Endothelial cell of umbilical vein (primary cell): ENCODE measurements around the gene CENPL. TPM values are rescaled to one million over a fixed set of nuclear protein-coding genes. Genes with fewer than 3 reads are reported as not detected.
A peak's percentile ranks its signal among the peaks of the same experiment; 100 is the strongest.

Source experiments
- BruUV-seq: library from RNA; stranded (reverse); fragments of 400-500 nt; replicated peaks from 2 replicates; lab custom pipeline; 2021; lab: Mats Ljungman, UMichigan
- CTCF ChIA-PET: fragments of 300-600, 350-600 bp; sonication (Branson Sonifier 250); formaldehyde crosslinking; loops from one replicate; lab custom pipeline; 2021; ENCODE audit warnings: antibody characterized with exemption, inconsistent platforms; lab: Charles Lee
- POLR2A ChIA-PET: fragments of 300-600, 350-600 bp; sonication (Branson Sonifier 250); formaldehyde crosslinking; loops from one replicate; lab custom pipeline; 2021; ENCODE audit warnings: antibody characterized with exemption, inconsistent platforms; lab: Charles Lee
- DNase-seq: peaks from one replicate; pipeline ENCODE4 v3.0.0-alpha.2; 2011; ENCODE audit warnings: low read depth, low spot score
- FAIRE-seq: peaks from 2 replicates; lab custom pipeline; 2011; peaks lifted over from hg19 to GRCh38; lab: Jason Lieb, UNC
- H2AFZ ChIP-seq: 2 replicates; pipeline ENCODE4 v1.6.0; 2012; ENCODE audit warnings: low read depth, low read length, control low read depth, inconsistent platforms
- H3K27ac ChIP-seq: 2 replicates; pipeline ENCODE4 v1.5.1; 2011; ENCODE audit warnings: low read depth, mild to moderate bottlenecking, control low read depth, low read length, moderate library complexity; ENCODE audit not compliant: insufficient read depth
- H3K27me3 ChIP-seq, 2 experiments: 2 replicates each; pipeline versions ENCODE4 v1.6.0 to v1.6.1; 2011; ENCODE audit warnings: low read length in 2 of 2, mixed read lengths in 1 of 2; ENCODE audit not compliant: control insufficient read depth in 2 of 2, insufficient read depth in 2 of 2
- H3K36me3 ChIP-seq, 2 experiments: 2 replicates in 1 of 2; 3 replicates in 1 of 2; pipeline ENCODE4 v1.5.1; 2011; ENCODE audit warnings: low read length in 2 of 2, mild to moderate bottlenecking in 1 of 2, moderate library complexity in 1 of 2; ENCODE audit not compliant: control insufficient read depth in 2 of 2, insufficient read depth in 2 of 2; ENCODE audit errors: extremely low read depth in 1 of 2
- H3K4me1 ChIP-seq: 3 replicates; pipeline ENCODE4 v1.5.1; 2011; ENCODE audit warnings: mild to moderate bottlenecking, low read length; ENCODE audit not compliant: control insufficient read depth, insufficient read depth; ENCODE audit errors: extremely low read depth
- H3K4me2 ChIP-seq: 2 replicates; pipeline ENCODE4 v1.6.1; 2011; ENCODE audit warnings: low read length, control low read depth, mixed read lengths; ENCODE audit not compliant: insufficient read depth
- H3K4me3 ChIP-seq, 3 experiments: fragments of 200-600 bp in 1 of 3; sonication (generic), shearing (Covaris generic) in 1 of 3; replicated peaks in 1 of 3; 2 replicates each; pipeline ENCODE4 v1.5.1; 2011 to 2016; ENCODE audit warnings: control low read depth in 3 of 3, low read length in 3 of 3, mild to moderate bottlenecking in 2 of 3, inconsistent platforms in 1 of 3, low read depth in 1 of 3, moderate library complexity in 1 of 3; ENCODE audit not compliant: insufficient read depth in 1 of 3
- H3K79me2 ChIP-seq: 2 replicates; pipeline ENCODE4 v1.6.0; 2012; ENCODE audit warnings: low read length, inconsistent platforms; ENCODE audit not compliant: control insufficient read depth, insufficient read depth
- H3K9ac ChIP-seq: replicated peaks from 2 replicates; pipeline ENCODE3; 2011; ENCODE audit warnings: low read length, control low read depth; ENCODE audit not compliant: insufficient read depth; ENCODE audit errors: extremely low read depth
- H3K9me1 ChIP-seq: replicated peaks from 3 replicates; pipeline ENCODE4 v1.6.0; 2011; ENCODE audit warnings: mild to moderate bottlenecking, low read length; ENCODE audit not compliant: control insufficient read depth, insufficient read depth; ENCODE audit errors: extremely low read depth
- H3K9me3 ChIP-seq: replicated peaks from 2 replicates; pipeline ENCODE4 v1.5.1; 2012; ENCODE audit warnings: low read length, inconsistent platforms; ENCODE audit not compliant: control insufficient read depth, insufficient read depth
- H4K20me1 ChIP-seq: replicated peaks from 2 replicates; pipeline ENCODE3; 2011; ENCODE audit warnings: mild to moderate bottlenecking, low read length; ENCODE audit not compliant: control insufficient read depth, insufficient read depth; ENCODE audit errors: extremely low read depth
- CTCF ChIP-seq, 2 donors: IDR thresholded peaks; 1 replicate in 1 of 2; 2 replicates in 1 of 2; pipeline ENCODE4 v1.5.1; 2011; ENCODE audit warnings: low read length in 2 of 2, mild to moderate bottlenecking in 2 of 2, moderate library complexity in 2 of 2, control low read depth in 1 of 2, inconsistent platforms in 1 of 2, low read depth in 1 of 2; ENCODE audit not compliant: insufficient read depth in 1 of 2; ENCODE audit errors: extremely low read depth in 1 of 2
- EZH2 ChIP-seq: IDR thresholded peaks from 2 replicates; pipeline ENCODE4 v1.6.1; 2012; ENCODE audit warnings: borderline replicate concordance, low read depth, mild to moderate bottlenecking, moderate library complexity, low read length, inconsistent platforms; ENCODE audit not compliant: severe bottlenecking
- FOS ChIP-seq: IDR thresholded peaks from 2 replicates; pipeline ENCODE4 v1.6.1; 2011; ENCODE audit warnings: mild to moderate bottlenecking, low read length, moderate library complexity, borderline replicate concordance; ENCODE audit not compliant: insufficient read depth
- GATA2 ChIP-seq: IDR thresholded peaks from 2 replicates; pipeline ENCODE4 v1.7.0; 2011; ENCODE audit warnings: low read depth, mild to moderate bottlenecking, moderate library complexity, mixed read lengths, low read length; ENCODE audit not compliant: insufficient read length, insufficient read depth
- JUN ChIP-seq: IDR thresholded peaks from 2 replicates; pipeline ENCODE4 v1.6.1; 2011; ENCODE audit warnings: borderline replicate concordance, low read depth; ENCODE audit not compliant: insufficient read length, insufficient read depth
- MAX ChIP-seq: IDR thresholded peaks from 2 replicates; pipeline ENCODE4 v1.6.1; 2011; ENCODE audit not compliant: insufficient read depth, insufficient read length
- MYC ChIP-seq: IDR thresholded peaks from one replicate; pipeline ENCODE4 v1.6.1; 2011; ENCODE audit warnings: mild to moderate bottlenecking, low read depth, low read length
- POLR2A ChIP-seq: IDR thresholded peaks from 2 replicates; pipeline ENCODE4 v1.6.1; 2012; ENCODE audit warnings: low read depth, mild to moderate bottlenecking, control low read depth, low read length
- POLR2AphosphoS5 ChIP-seq: IDR thresholded peaks from 2 replicates; pipeline ENCODE4 v1.6.1; 2012; ENCODE audit warnings: low read depth, mild to moderate bottlenecking, control low read depth, low read length, moderate library complexity; ENCODE audit not compliant: insufficient read depth
- dilution Hi-C: fragments of 300-500 bp; cut with MboI; formaldehyde crosslinking; loops from one replicate; pipeline ENCODE4 v1.15.0; 2019; ENCODE audit warnings: low sequenced_read_pairs; ENCODE audit not compliant: extremely low pct_ligation_motif_present
- intact Hi-C: fragments of 100-400 bp; cut with micrococcal nuclease; formaldehyde crosslinking; loops from one replicate; pipeline ENCODE4 v1.10.0; 2022
- polyA plus RNA-seq, 4 experiments: library from polyadenylated mRNA; depleted of rRNA in 3 of 4; stranded (reverse) in 3 of 4; unstranded in 1 of 4; fragments of >200 nt; gene quantifications; 2 replicates each; pipeline versions ENCODE4 v1.2.1 to v1.2.3, GENCODE V29; 2011 to 2012; ENCODE audit warnings: missing spikeins in 1 of 4
- total RNA-seq: library from RNA; stranded (reverse); gene quantifications from 2 replicates; pipeline ENCODE4 v1.2.3, GENCODE V29; 2021

The CENPL gene
- total and polyA plus RNA-seq, 2 donors (not counting 3 experiments of a cell fraction or from before 2014, with no cell fraction given): 5.9 to 20.8 TPM

- Histone ChIP-seq H3K27me3 (no peaks in the 10 kb centered on the region), H3K9me1 (no peaks in the 10 kb centered on the region), H3K4me3 (peak within 1 kb of the TSS; percentile 36 to 99 (median 90)), H3K4me2 (peak within 1 kb of the TSS; percentile 95), H3K79me2 (peaks cover 37% of the 10 kb centered on the region), H3K36me3 (peaks cover 10 to 33% of the 10 kb centered on the region in 2 experiments), H3K27ac (peak within 1 kb of the TSS; percentile 64), H3K9ac (peak within 1 kb of the TSS; percentile 74), H3K4me1 (peaks cover 48% of the 10 kb centered on the region), H4K20me1 (peaks cover 5% of the 10 kb centered on the region), H2AFZ (peak within 1 kb of the TSS; percentile 34), H3K9me3 (no peaks in the 10 kb centered on the region)
- dilution Hi-C loops: no loop called here
- intact Hi-C loops: loop anchor here (1.0 to 5.0 kb wide), 8 partner anchors 15 to 1129 kb away; partner anchors contain the start of genes CACYBP, CENPL, DARS2 and PRDX6
- TF ChIP-seq GATA2: no peak
- peak; percentile 11 for TF ChIP-seq FOS
- no peak for TF ChIP-seq MAX
- ChIA-PET POLR2A (interaction anchor here (0.5 to 2.5 kb wide), 13 partner anchors 9 to 1337 kb away, joined by 3 to 18 read pairs (median 4); partner anchors contain the start of genes CENPL, DARS2, KLHL20 and RC3H1), CTCF (interaction anchor here (0.9 to 2.1 kb wide), 6 partner anchors 9 to 1126 kb away, joined by 3 to 6 read pairs (median 4); partner anchors contain the start of gene DARS2)
- FAIRE-seq (no peak), DNase-seq (no peak)
- TSS peak; percentile 52 for BruUV-seq
These were observed 43.8 kb upstream of the CENPL start, which contains the start of gene ZBTB37 for GRCh38 chr1:173868266-173869020. Gene ZBTB37, plus strand, starts transcription at chr1:173868380. Its CDS starts 1,846 bp downstream, at chr1:173870226.

- Histone ChIP-seq H3K36me3 (peaks cover 15 to 39% of the 10 kb centered on the region in 2 experiments), H2AFZ (peak within 1 kb of the TSS; percentile 34), H3K27ac (peak within 1 kb of the TSS; percentile 64), H3K4me2 (peak within 1 kb of the TSS; percentile 95), H3K79me2 (peaks cover 37% of the 10 kb centered on the region), H3K4me3 (peak within 1 kb of the TSS; percentile 36 to 99 (median 90)), H3K9ac (peak within 1 kb of the TSS; percentile 74), H4K20me1 (peaks cover 8% of the 10 kb centered on the region), H3K27me3 (no peaks in the 10 kb centered on the region), H3K9me3 (no peaks in the 10 kb centered on the region), H3K9me1 (no peaks in the 10 kb centered on the region), H3K4me1 (peaks cover 48% of the 10 kb centered on the region)
- BruUV-seq: no TSS peak
- peak; percentile 93 for FAIRE-seq
- DNase-seq: peak; percentile 99
- ChIA-PET POLR2A (interaction anchor here (0.6 to 2.5 kb wide), 14 partner anchors 10 to 1337 kb away, joined by 3 to 18 read pairs (median 4); partner anchors contain the start of genes CENPL, DARS2, KLHL20 and RC3H1), CTCF (interaction anchor here (1.0 to 2.1 kb wide), 2 partner anchors 10 to 437 kb away, joined by 3 to 6 read pairs; no protein-coding TSS in a partner anchor)
- TF ChIP-seq FOS: no peak
- peak; percentile 100 for TF ChIP-seq POLR2A
- peak; percentile 76 for TF ChIP-seq MAX
- TF ChIP-seq MYC: no peak
- TF ChIP-seq CTCF (IDR thresholded peaks at IDR 0.05; ENCODE audit: extremely low read depth in 1 of 2, insufficient read depth in 1 of 2, low read depth in 1 of 2, low read length in 2 of 2): no peak
- peak; percentile 100 for TF ChIP-seq POLR2AphosphoS5
- TF ChIP-seq EZH2: no peak
- no peak for TF ChIP-seq GATA2
- peak; percentile 66 for TF ChIP-seq JUN
- intact Hi-C loops: loop anchor here (1.0 to 5.0 kb wide), 8 partner anchors 15 to 1129 kb away; partner anchors contain the start of genes CACYBP, CENPL, DARS2 and PRDX6
- dilution Hi-C loops: no loop called here
These were observed 43.1 kb upstream of the CENPL start, which contains the start of gene GAS5 for GRCh38 chr1:173867753-173868265. Gene GAS5, minus strand, starts transcription at chr1:173867989.
